Fibroblast of pulmonary artery (primary cell): ENCODE results near the gene TET2.

ENCODE experiments used
- DNase-seq: peaks from one replicate; pipeline ENCODE4 v3.0.0-alpha.2; 2010; ENCODE audit warnings: low read depth
- H3K4me3 ChIP-seq: replicated peaks from 2 replicates; pipeline ENCODE4 v1.5.1; 2011; ENCODE audit warnings: low read depth, mild to moderate bottlenecking, control low read depth, low read length, moderate library complexity
- CTCF ChIP-seq: IDR thresholded peaks from 2 replicates; pipeline ENCODE4 v1.5.1; 2011; ENCODE audit warnings: mild to moderate bottlenecking, control low read depth, low read length, inconsistent platforms; ENCODE audit errors: missing control alignments

TET2 gene

GRCh38 chr4:105137121-105137875 lies 9.4 kb upstream of the TET2 start:
- TF ChIP-seq CTCF: no peak
- no peak for DNase-seq

GRCh38 chr4:105139646-105140045 lies 7.0 kb upstream of the TET2 start:
- no peak for TF ChIP-seq CTCF
- peak; percentile 62 for DNase-seq
- H3K4me3 ChIP-seq: no peak overlapping the region

More at GRCh38 chr4:105137121-105137875, 9.4 kb upstream of the TET2 start:
- H3K4me3 ChIP-seq: no peak overlapping the region

GRCh38 chr4:105140684-105141490 lies 5.8 kb upstream of the TET2 start:
- peak; percentile 37 for DNase-seq
- TF ChIP-seq CTCF: peak; percentile 64
- no peak overlapping the region for H3K4me3 ChIP-seq

GRCh38 chr4:105145156-105145902 lies 1.3 kb upstream of the TET2 start:
- TF ChIP-seq CTCF: no peak
- H3K4me3 ChIP-seq: peak overlapping the region; percentile 73
- no peak for DNase-seq

GRCh38 chr4:105145903-105146275 lies 787 bp upstream of the TET2 start:
- no peak for DNase-seq
- H3K4me3 ChIP-seq: peak overlapping the region; percentile 73
- no peak for TF ChIP-seq CTCF

DNA sequence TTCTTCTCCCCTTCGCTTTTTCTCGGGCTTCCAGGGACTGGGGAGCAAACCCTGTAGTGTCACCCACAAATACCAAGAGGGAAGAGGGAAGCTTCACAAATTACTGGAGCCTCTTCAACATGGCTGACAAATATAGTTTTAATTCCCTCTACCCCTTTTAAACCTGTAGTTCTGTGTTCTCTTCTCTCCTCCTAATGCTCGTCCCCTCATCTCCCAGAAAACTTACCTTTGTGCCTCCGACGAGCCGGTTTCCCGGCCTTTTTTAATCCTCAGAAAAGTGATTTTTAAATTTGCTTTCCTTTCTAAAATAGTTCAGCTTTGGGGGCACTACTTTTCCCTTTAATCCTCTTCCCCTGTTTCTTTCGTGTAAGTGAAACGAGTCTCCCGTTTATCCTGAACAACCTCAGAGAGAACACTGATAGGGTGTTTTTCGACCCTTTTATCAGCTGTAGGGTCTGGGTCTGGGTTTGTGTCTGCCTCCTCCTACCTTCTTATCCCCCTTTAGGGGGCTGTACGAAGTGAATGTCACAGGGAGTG lies 408 bp downstream of the TET2 start:
- TF ChIP-seq CTCF: no peak
- DNase-seq: no peak
- peak overlapping the region; percentile 73 for H3K4me3 ChIP-seq
